ENCODE results near the gene DHX35. TPM values are rescaled to one million over a fixed set of nuclear protein-coding genes. Genes with fewer than 3 reads are reported as not detected.

The DHX35 gene
- total RNA-seq, 1 donor, result 8.9 TPM

GRCh38 chr20:38969708-38970107 lies 7.6 kb downstream of the DHX35 start:
- no peak overlapping the region for H3K4me3 ChIP-seq (ENCODE audit: low read depth, low read length)
- TF ChIP-seq CTCF (IDR thresholded peaks at IDR 0.05; ENCODE audit: insufficient read depth, low read length), result no peak
- no peak for DNase-seq (ENCODE audit: low read depth)

DNA sequence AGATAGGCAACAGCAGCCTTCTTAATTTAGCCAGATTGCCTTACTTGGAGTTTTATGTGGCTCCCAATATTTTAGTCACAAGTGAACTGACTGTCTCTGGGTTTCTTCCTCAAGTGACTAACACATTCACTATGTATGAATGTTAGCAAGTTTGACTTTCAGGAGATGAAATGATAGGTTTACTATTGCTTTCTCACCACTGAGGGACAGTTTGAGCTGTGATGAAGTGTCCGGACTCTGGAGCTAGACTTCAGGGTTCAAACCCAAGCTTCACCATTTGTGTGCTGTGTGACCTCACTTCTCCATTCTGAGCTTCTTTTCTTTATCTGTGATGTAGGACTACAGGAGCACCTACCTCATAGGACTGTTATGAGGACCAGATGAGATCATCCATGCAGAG lies 8.2 kb downstream of the DHX35 start:
- TF ChIP-seq CTCF (IDR thresholded peaks at IDR 0.05; ENCODE audit: insufficient read depth, low read length), result no peak
- DNase-seq (ENCODE audit: low read depth), result peak; percentile 35
- no peak overlapping the region for H3K4me3 ChIP-seq (ENCODE audit: low read depth, low read length)

GRCh38 chr20:38973107-38973506 lies 11.0 kb downstream of the DHX35 start:
- DNase-seq (ENCODE audit: low read depth), result no peak
- no peak for TF ChIP-seq CTCF (IDR thresholded peaks at IDR 0.05; ENCODE audit: insufficient read depth, low read length)

GRCh38 chr20:38973645-38974044 lies 11.5 kb downstream of the DHX35 start:
- no peak for DNase-seq (ENCODE audit: low read depth)
- H3K4me3 ChIP-seq (ENCODE audit: low read depth, low read length), result no peak overlapping the region
- TF ChIP-seq CTCF (IDR thresholded peaks at IDR 0.05; ENCODE audit: insufficient read depth, low read length), result no peak

More at GRCh38 chr20:38973107-38973506, 11.0 kb downstream of the DHX35 start:
- no peak overlapping the region for H3K4me3 ChIP-seq (ENCODE audit: low read depth, low read length)

GRCh38 chr20:38975539-38976120 lies 13.5 kb downstream of the DHX35 start:
- no peak for DNase-seq (ENCODE audit: low read depth)
- TF ChIP-seq CTCF (IDR thresholded peaks at IDR 0.05; ENCODE audit: insufficient read depth, low read length), result no peak
- H3K4me3 ChIP-seq (ENCODE audit: low read depth, low read length), result no peak overlapping the region

DNA sequence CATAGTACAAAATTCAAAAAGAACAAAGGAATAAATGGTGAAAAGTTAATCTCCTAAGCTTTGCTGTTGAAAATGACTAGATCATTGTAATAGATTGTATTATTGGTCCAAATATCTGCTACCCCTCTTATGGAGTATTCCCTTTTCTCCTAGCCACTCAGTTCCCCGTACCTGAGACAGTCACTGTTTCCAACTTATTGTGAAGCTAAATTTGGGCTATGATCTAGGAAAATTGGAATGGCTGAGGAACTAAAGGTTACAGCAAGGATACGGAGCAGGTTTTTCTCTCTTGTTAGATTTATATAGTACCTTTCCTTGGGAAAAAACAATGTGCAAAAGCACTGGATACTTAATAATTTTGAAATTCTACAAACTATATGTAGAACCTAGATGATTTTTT lies 17.3 kb downstream of the DHX35 start:
- TF ChIP-seq CTCF (IDR thresholded peaks at IDR 0.05; ENCODE audit: insufficient read depth, low read length), result no peak
- H3K4me3 ChIP-seq (ENCODE audit: low read depth, low read length), result no peak overlapping the region
- DNase-seq (ENCODE audit: low read depth), result no peak

DNA sequence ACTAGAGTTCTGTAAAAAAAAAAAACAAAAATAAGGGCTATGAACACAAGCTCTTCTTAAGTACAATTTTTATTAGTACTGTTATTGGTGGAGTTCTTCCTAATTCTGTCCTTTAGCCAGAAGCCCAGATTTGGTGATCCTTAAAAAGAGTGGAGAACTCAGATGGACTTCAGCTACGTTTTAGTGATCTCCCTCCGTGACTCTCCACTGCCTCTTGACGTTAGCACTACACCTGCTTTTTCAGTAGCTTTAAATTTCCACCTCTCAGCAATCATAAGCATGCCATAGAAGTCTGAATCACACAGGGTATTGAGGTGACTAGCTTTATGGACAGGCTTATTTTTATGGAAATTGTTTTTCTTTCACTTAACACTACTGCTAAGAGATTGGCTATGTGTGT lies 17.7 kb downstream of the DHX35 start:
- H3K4me3 ChIP-seq (ENCODE audit: low read depth, low read length), result no peak overlapping the region
- TF ChIP-seq CTCF (IDR thresholded peaks at IDR 0.05; ENCODE audit: insufficient read depth, low read length), result no peak
- no peak for DNase-seq (ENCODE audit: low read depth)

Data from fibroblast of the aortic adventitia (primary cell).